COLO668 (cell line): Measurements from ENCODE around the gene MYRIP.
"Not testable (repeated sequence)": the region's sequence is repeated elsewhere in the genome, so short reads cannot be mapped to it uniquely, and the experiment has no call there.

Source experiments
- DNase-seq: peaks from one replicate; lab custom pipeline; 2025; ENCODE audit not compliant: unreplicated experiment; lab: John Stamatoyannopoulos, UW

Gene MYRIP

DNA sequence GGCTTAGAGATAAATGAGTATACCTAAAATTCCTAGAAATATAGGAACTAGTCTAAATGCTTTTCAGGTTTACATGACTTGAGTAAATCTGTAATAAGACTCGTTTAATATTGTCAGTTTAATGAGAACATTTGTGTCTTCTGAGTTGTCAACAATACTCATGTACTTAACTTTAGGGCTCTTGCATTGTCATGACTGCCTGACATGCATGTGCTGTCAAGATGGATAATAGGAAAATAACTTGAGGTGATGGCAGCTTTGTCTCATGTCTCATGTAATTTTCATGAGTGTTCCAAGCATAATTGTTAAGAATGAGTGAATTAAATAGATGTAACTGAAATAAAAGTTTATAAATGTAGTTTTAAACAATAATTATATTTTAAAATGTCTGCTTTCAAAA lies 455.0 kb downstream of the MYRIP start:
- DNase-seq = no peak

DNA sequence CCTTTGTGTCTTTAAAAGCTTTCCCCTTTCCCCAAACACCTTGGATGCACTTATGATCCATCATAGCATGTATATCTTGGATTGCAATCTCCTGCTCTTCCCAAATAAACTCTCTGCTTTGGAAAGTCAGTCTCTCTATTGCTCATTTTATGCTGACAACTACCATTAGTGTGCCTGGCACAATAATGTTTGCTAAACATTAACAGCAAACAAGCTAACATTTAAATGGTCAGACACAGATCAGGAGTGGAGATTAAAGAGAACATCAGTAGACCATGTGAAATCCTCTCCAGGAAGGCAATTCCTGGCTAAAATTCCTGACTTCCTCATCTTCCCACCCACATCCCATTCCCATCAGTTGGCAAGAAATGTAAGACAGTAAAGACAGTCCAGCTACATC lies 455.8 kb downstream of the MYRIP start:
- DNase-seq = no peak

DNA sequence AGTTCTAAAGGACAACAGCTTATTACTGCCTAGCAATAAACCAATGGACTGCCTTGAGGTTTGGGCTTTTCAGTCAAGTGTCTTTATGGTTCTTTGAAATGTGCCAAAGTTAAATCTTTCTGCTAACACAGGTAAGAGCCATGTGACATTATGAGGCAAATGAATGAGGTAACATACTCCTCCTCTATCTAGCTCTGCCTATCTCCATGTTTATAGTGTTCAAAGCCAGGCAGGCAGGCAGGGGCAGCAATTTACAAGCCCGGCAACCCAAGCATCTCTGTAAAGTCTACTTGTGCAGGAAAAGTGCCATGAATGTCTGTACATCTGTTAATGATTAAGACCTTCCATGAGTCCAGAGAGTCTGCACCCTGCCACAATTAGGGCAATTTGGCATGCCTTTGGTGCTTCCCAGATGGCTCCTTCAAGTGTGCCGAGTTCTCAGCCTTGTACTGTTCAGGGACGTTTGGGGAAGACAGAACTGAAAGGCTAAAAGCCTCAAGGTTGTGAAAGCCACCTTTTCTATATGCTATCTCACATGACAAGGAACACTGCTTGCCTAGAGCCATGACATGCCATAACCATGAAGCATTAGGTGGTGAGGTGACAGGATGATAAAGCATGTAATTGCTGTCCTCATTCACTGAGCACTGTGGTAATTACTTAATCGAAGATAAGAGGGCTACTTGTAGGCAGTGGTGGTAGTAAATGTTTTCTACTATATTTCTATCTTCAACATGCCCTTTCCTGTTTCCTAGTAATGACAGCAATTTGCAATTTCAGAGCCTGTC lies 458.7 kb downstream of the MYRIP start:
- no peak for DNase-seq

DNA sequence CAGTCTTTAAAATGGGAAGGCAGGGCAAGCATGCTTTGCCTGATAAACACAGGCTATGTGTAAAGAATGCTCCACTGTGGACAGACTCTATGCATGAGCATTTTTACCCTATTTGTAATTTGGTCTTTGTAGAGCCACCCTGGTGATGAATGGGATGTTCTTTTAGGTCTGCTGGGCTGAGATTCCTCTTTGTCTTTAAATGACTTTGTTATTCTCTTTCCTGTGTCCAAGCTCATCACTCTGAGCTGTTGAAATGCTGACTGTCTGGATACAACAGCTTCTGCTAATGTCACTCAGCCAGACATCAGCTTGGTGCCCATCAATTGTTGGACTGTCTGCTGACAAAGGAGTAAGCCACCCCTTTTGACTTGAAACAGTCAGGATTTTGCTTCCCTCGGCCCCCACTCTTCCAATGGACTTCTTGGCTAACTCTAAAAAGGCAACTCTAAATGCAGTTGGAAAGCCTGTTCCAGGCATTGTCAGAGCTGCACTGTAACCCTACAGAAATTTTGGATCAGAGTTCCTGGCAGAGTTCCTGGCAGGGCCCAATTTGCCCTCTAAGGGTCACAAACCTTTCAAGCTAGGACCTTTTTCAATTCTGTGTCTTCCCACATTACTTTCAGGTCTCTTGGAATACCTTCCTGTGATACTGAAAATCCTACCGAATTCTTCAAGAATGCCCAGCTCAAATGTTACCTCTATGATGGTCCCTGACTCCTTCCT lies 459.6 kb downstream of the MYRIP start:
- DNase-seq = no peak

DNA sequence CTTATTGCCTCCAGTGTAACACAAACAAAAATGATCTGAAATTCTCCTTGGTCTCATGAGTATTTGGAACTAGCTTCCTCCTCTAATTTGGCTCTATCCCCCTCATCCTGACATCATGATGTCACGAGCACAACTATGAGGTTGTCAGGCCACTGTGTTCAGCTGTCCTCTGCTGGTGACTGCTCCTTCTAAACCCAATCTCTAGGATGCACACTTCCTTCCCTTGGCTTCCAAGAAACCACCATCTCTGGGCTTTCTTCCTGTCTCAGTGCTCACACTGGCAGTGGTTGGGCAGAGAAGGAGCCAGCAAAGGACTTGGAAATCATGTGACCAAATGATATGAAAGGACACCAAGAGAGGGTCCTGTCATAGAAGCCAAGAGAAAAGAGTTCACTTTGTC lies 469.4 kb downstream of the MYRIP start:
- no peak for DNase-seq

DNA sequence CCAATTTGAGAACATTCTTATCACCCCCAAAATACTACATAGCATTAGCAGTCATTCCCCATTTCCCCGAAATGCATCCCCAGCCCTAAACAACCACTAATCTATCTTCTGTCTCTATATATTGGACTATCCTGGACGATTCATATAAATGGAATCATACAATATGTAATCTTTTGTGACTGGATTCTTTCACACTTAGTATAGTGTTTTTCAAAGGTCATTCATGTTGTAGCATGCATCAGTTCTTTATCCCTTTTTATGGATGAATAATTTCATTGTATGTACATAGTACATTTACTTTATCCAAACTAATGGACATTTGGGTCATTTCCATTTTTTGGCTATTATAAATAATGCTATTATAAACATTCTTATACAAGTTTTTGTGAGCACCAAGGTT lies 472.6 kb downstream of the MYRIP start:
- no peak for DNase-seq

DNA sequence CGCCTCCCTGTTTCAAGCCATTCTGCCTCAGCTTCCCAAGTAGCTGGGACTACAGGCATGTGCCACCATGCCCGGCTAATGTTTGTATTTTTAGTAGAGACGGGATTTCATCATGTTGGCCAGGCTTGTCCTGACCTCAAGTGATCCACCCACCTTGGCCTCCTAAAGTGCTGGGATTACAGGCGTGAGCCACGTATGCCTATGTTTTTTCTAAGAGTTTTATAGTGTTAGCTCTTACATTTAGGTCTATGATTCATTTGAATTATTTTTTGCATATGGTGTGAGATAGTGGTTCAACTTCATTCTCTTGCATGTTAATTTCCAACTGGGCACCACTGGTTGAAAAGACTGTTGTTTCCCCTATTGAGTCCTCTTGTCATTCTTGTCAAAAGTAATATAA lies 473.6 kb downstream of the MYRIP start:
- DNase-seq = not testable (repeated sequence)

DNA sequence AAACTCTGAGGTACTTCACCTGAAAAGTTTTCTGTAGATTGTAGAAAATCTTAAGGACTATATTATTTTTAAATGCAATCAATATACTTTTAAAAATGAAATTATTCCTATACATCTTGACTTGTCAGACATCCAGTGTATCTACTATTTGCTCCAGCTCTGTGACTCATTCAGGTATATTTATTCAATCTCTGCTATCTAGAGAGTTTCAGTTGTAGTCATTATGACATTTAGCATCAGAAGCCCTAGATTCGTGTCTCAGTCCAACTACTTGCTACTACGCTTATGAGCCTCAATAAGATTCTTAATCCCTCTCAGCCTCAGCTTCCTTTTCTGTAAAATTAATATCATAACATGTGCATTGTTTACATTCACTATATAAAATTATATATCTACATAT lies 477.8 kb downstream of the MYRIP start:
- DNase-seq = no peak

DNA sequence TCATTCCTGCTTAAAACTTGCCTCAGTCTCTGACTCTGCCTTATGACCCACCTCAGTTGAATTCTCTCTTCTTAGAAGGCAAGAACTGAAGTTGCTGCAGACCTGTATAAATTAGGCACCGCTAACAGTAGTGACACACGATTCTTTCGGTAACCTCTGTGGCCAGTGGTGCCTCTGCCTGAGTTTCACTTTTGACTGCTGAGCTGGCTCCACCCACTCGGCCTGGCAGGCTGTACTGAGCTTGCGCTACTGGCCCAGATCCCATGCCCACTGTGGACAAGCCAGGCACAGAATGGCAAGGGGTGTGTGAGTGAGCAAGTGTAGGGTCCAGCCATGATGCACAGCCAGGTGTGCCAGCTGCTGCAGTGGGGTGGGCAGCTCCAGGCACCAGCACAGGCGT lies 481.0 kb downstream of the MYRIP start:
- DNase-seq = no peak

DNA sequence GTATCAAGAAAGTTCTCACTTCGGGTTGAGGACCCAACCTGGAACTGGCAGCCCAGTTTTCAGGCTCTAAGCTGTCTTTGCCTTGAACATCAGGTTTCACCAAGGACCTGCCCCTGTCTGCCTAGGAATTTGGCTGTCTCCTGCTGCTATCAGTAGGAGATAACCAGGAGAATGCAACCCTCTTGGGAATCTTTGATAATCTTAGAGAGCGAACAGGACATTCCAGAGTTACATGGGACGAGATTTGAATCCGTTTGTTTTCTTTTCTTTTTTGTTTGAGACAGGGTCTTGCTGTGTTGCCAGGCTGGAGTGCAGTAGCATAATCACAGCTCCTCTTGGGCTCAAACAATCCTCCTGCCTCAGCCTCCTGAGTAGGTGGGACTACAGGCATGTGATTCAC lies 482.1 kb downstream of the MYRIP start:
- no peak for DNase-seq

DNA sequence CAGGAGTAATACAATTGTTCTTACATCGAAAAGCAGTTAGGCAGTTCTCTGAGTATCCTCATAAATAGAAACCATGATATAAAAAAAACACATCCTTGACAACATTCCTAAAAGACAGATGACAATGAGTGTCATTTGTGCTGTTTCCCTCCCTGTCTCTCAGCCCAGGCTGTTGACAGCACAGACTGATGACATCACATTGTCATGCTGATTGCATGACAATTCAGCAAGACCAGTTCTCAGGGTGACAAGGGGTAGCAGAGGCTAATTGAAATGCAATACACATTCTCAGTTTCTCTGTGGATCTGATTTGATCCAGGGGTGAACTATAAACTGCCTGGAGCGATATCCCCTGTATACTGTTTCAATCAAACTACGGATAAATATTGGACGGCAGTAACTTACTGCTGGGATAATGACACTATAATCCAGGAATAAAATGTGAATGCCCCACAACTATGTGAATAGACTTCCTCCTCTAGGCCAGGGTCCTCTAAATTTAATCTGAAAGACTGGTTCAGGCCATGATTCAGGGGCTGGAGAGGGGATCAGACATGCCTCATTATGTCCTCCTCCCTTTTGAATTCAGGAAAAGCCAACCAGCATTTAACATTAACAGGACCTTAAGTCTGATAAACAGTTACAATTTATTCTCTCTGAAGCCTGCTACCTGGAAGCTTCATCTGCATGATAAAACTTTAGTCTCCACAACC lies 483.4 kb downstream of the MYRIP start:
- DNase-seq = no peak

DNA sequence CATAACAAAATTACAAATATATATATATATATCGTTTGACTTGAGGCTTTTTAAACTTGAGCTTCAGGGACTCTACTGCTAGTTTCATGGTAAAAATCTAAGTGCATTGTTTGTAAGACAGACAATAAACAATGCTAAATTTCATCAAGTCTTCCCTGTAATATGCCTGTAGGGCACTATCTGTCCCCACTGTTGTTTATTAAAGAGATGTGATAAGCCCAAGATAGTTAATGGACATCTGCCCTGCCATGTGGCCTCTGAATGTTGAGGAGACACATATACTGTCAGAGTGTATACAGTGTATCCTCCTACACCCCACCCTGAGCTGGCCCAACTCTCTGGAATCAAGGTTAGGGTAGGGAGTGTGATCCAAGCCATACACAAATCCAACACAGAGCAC lies 485.0 kb downstream of the MYRIP start:
- no peak for DNase-seq

DNA sequence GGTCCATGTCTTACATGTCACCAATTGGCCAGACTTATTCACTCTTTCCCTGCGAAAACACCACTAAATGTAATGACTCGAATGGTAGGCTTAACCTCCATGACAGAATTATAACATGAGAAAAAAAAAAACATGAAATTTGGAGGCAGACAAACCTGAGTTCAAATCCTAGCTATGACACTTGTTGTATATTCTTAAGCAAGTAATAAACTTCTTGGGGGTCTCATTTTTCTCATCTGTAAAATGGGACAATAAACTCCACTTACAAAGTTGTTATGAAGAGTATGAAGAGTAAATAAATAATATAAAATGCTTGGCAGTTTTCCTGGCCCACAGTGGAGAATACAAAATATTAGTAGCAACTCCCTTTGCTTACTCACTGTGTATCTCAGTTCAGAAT lies 488.7 kb downstream of the MYRIP start:
- no peak for DNase-seq

DNA sequence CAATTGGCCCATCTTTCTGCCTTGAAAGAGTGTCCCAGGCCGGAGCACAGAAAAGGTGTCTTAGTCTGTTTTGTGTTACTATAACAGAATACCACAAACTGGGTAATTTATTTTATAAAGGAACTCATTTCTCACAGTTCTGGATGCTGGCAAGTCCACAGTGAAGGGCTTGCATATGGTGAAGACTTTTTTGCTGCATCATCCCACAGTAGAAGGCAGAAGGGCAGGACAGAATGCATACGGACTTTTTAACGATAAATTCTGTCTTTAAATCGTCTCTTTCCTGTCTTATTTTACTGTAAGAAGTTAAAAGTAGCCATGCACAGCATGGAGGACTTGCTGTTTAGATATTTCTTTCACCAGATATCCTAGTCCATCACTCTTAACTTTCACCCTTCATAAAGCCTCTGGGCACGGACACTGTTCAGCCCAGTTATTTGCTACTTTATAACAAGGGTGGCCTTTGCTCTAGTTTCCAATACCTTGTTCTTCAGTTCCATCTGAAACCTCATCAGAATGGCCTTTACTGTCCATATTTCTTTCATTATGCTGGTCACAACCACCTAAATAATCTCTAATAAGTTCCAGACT lies 489.8 kb downstream of the MYRIP start:
- DNase-seq = no peak

DNA sequence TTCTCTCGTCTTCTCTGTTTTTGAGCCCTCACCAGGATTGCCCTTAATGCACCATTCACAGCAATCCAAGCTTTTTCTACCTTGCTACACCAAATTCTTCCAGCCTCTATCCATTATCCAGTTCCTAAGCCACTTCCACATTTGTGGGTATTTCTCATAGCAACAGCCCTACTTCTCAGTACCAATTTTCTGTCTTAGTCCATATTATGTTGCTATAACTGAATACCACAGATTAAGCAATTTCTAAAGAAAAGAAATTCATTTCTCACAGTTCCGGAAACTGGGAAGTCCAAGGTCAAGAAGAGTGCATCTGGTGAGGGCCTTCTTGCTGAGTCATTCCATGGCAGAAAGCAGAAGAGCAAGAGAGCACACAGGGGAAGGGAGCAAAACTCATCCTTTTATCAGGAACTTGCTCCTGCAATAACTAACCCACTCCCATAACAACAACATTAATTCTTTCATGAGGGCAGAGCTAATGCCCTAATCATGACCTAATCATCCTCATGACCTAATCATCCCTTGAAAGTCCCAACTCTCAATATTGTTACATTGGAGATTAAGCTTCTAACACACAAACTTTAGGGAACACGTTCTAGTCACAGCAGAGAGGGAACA lies 490.4 kb downstream of the MYRIP start:
- DNase-seq = no peak

DNA sequence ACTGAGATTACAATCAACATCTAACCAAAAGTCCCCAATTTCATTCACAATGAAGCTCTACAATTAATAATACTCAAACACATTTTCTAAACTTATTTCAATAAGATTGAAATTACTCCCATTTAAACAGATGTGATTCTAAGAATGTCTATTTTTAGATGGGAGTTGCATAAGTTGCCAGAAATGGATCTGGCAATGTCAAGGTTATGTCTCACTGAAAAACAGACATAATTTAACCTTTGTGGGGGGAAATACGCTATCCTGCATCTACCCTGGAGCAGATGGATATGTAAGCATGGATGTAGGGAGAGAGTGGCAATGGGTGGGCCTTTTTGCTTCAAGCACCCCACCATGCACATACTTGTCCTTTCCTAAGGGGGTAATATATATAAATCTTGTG lies 493.4 kb downstream of the MYRIP start:
- no peak for DNase-seq

DNA sequence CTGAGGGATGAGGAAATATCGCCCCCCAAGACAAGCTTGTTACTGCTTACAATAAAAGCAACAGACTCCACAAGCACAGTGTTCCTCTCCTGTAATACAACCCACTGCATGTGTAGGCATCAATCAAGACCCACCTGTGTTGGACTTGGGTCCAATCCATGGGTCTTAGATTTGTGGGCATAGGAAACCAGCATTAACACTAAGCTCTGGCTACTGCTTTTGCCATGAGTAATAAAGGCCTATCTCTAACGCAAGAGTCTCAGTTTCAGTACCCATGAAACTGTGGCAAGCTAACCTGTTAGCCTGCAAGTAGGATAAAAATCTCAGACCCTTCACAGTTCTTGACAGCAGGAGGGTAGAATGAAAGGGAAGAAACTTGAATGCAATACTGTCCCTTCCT lies 494.9 kb downstream of the MYRIP start:
- DNase-seq = no peak

DNA sequence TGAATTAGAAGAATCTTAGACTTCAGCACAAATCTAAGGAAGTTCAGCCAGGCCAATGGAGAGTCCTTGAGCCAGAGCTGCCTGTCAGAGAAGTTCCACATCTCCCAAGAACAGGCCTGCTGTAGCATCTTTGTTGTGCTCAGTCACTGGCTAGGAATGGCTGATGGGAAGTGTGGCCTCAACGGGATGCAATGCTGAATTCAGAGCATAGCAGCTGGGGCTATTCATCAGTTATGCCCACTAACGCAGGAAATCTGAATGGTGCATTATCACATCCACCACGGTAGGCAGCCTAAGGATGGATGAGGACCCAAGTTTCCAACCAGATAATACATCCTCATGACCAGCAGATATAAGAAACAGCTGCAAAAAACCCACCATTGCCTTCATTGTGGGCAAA lies 496.9 kb downstream of the MYRIP start:
- no peak for DNase-seq

DNA sequence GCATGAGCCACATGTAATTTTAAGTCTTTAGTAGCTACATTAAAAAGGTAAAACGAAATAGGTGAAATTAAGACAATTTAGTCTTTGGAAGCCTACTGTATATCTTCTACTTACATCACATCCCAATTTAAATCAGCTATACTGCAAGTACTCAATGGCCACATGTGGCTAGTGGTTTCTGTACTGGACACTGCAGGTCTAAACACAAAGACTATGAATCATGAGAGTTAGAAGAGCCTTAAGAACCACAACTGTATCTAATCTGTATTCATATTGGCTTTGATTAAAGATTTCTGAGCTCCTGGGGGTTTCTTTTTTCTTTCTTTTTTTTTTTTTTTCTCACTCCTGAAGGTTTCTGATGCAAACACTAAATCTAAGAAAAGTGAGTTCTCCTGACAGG lies 497.8 kb downstream of the MYRIP start:
- DNase-seq = no peak

DNA sequence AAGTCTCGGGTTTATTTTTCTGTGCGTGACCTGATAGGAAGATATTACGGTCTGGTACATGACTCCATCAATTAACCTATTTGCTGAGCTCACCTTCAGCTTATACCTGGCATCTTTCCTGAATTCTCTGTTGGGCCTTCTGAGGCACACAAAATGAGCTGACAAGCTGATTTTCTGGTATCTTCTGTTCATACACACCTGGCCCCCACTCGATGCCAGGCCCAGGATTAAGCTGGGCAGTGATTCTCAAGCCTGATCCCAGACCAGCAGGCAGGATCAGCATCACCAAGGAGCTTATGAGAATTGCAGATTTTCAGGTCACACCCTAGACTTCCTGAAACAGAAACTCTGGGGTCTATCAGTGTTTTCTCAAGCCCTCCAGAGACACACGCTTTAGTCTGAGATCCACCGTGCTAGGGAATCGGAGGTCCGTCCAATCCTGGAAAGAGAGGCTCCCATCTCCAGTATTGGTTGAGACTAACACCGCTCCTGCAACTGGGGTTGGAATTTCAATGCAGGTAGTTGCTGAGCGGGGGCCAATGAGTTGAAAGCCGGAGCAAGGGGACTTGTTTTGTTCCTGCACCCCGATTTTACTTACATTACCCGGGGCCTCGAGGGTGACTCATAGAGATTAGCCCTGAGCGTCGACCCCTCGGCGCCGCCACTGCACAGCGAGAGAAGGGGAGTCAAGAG lies 499.5 kb downstream of the MYRIP start:
- no peak for DNase-seq
